GM12892 (cell line): Measurements from ENCODE around the gene SLC5A6.

Experiments
- POLR2AphosphoS5 ChIP-seq: IDR thresholded peaks from 2 replicates; pipeline ENCODE4 v1.6.1; 2011; ENCODE audit warnings: low read depth, low read length, control low read depth
- TAF1 ChIP-seq: IDR thresholded peaks from 2 replicates; pipeline ENCODE4 v1.6.1; 2011; ENCODE audit warnings: low read depth, mild to moderate bottlenecking, control low read depth, low read length, borderline replicate concordance

DNA sequence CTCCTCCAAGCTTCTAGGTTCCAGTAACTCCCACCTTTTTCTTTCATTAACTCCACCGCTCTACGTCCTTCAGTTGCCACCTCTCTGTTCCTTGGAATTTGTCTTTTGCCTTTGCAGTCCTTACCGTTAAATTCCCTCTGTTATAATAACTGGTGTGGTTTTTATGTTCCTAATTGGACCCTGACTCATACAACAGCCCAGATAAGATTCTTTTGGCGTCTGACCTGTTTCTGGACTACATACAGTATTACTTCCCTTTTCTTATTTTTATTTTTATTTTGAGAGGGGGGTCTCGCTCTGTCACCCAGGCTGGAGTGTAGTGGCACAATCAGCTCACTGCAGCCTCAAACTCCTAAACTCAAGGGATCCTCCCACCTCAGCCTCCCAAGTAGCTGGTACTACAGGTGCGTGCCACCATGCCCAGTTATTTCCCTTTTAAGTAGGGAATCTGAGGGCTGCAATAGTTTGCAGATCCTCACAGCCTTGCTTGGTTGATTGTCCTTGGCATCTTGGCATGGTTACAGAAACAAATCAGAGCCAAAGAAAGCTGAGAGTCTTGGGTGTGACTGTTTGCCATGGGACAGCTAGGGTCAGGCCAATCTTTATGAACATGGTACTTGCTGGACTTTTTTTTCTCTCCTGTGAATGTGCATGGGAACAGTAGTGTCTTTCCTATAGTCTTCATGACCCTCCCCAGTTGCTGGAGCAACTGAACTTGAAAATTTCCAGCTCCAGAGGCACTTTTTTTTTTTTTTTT, 41.3 kb downstream of the SLC5A6 start:
- TF ChIP-seq TAF1, result no peak
- TF ChIP-seq POLR2AphosphoS5, result no peak
